ENCODE results near the gene MYL6.
A peak's percentile ranks its signal among the peaks of the same experiment; 100 is the strongest.

MYL6 gene

DNA sequence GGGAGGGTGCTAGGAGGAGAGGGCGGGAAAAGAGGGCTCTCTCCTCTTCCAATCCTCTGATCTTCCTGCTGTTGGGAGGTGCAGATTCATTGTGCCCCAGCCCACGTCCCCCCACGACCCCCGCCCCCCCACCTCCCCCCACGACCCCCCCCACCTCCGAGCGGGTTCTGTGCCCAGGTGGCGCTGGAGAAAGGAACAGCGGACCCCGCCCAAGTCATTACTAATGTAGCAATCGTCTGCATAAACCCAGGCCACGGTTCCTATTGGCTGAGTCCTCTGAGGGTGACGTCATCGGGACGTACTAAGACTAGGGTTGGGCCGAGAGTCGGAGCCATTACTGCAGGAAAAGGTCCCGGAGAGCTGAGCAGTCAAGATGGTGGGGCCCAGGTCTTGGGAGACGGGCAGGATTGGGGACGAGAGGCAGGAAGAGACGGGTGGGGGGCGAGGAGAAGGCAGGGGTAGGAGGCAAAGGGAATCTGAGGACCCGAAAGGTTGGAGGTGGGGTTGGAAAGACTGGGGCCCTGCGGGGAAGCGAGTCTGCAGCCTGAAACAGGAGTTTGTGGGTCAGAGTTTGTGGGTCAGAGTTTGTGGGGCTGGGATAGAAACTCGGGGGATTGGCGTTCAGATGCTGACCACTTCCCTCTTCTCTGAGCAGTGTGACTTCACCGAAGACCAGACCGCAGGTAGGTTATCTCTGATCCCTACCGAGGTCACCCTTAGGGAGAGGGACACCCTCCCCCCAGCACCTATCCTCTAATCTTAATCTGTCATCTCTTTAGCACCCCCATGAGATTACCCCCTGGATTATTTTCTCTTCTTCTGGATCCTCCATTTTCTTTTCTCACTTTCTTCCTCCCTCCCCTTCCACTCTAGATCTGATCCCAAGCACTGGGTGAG lies at the start of gene MYL6 (continued):
- TF ChIP-seq, protein P1, sequence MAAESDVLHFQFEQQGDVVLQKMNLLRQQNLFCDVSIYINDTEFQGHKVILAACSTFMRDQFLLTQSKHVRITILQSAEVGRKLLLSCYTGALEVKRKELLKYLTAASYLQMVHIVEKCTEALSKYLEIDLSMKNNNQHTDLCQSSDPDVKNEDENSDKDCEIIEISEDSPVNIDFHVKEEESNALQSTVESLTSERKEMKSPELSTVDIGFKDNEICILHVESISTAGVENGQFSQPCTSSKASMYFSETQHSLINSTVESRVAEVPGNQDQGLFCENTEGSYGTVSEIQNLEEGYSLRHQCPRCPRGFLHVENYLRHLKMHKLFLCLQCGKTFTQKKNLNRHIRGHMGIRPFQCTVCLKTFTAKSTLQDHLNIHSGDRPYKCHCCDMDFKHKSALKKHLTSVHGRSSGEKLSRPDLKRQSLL (tag by site-specific recombination; IDR thresholded peaks at IDR 0.05), result peak; percentile 47; the same call in 1 of the 2 replicates
- TF ChIP-seq ZNF302 (tag by site-specific recombination; IDR thresholded peaks at IDR 0.05; ENCODE audit: low read depth) (no peak), ZIC2 (tag by site-specific recombination; IDR thresholded peaks at IDR 0.05) (no peak), GLI4 (tag by site-specific recombination; IDR thresholded peaks at IDR 0.05) (peak; percentile 93; the same call in 1 of the 2 replicates), ZNF140 (tag by site-specific recombination; IDR thresholded peaks at IDR 0.05) (no peak), ZNF548 (tag by site-specific recombination; IDR thresholded peaks at IDR 0.05) (no peak), ZXDB (tag by site-specific recombination; IDR thresholded peaks at IDR 0.05) (peak; percentile 89), ZNF600 (tag by site-specific recombination; IDR thresholded peaks at IDR 0.05) (peak; percentile 78), ZNF248 (tag by site-specific recombination; IDR thresholded peaks at IDR 0.05) (no peak), ZNF341 (tag by site-specific recombination; IDR thresholded peaks at IDR 0.05; ENCODE audit: low read depth) (peak; percentile 86), ZNF830 (tag by site-specific recombination; IDR thresholded peaks at IDR 0.05; ENCODE audit: low read depth) (no peak), ZNF596 (tag by site-specific recombination; IDR thresholded peaks at IDR 0.05) (no peak), ZNF121 (tag by site-specific recombination; IDR thresholded peaks at IDR 0.05) (peak; percentile 66), ZNF146 (tag by site-specific recombination; IDR thresholded peaks at IDR 0.05) (no peak; the same call in none of the 2 replicates), TRIM28 (IDR thresholded peaks at IDR 0.05; ENCODE audit: borderline replicate concordance, low read length) (no peak), ZNF629 (tag by site-specific recombination; IDR thresholded peaks at IDR 0.05) (peak; percentile 96), ZNF776 (tag by site-specific recombination; IDR thresholded peaks at IDR 0.05; ENCODE audit: borderline replicate concordance) (no peak), SALL2 (tag by site-specific recombination; IDR thresholded peaks at IDR 0.05; ENCODE audit: borderline replicate concordance) (no peak; the same call in 1 of the 2 replicates), ZNF16 (tag by site-specific recombination; IDR thresholded peaks at IDR 0.05; ENCODE audit: low read depth) (no peak; the same call in 1 of the 2 replicates), ZNF707 (tag by site-specific recombination; IDR thresholded peaks at IDR 0.05) (no peak), ZNF114 (tag by site-specific recombination; IDR thresholded peaks at IDR 0.05) (no peak), ZNF404 (tag by site-specific recombination; IDR thresholded peaks at IDR 0.05) (no peak), ZNF76 (tag by site-specific recombination; IDR thresholded peaks at IDR 0.05; ENCODE audit: borderline replicate concordance, low read depth) (peak; percentile 83), ZNF658 (tag by site-specific recombination; IDR thresholded peaks at IDR 0.05) (no peak)
- TF ChIP-seq, protein P2, sequence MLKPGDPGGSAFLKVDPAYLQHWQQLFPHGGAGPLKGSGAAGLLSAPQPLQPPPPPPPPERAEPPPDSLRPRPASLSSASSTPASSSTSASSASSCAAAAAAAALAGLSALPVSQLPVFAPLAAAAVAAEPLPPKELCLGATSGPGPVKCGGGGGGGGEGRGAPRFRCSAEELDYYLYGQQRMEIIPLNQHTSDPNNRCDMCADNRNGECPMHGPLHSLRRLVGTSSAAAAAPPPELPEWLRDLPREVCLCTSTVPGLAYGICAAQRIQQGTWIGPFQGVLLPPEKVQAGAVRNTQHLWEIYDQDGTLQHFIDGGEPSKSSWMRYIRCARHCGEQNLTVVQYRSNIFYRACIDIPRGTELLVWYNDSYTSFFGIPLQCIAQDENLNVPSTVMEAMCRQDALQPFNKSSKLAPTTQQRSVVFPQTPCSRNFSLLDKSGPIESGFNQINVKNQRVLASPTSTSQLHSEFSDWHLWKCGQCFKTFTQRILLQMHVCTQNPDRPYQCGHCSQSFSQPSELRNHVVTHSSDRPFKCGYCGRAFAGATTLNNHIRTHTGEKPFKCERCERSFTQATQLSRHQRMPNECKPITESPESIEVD (tag by site-specific recombination; IDR thresholded peaks at IDR 0.05), result no peak; the same call in 1 of the 2 replicates
- TF ChIP-seq, protein P3, sequence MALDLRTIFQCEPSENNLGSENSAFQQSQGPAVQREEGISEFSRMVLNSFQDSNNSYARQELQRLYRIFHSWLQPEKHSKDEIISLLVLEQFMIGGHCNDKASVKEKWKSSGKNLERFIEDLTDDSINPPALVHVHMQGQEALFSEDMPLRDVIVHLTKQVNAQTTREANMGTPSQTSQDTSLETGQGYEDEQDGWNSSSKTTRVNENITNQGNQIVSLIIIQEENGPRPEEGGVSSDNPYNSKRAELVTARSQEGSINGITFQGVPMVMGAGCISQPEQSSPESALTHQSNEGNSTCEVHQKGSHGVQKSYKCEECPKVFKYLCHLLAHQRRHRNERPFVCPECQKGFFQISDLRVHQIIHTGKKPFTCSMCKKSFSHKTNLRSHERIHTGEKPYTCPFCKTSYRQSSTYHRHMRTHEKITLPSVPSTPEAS (tag by site-specific recombination; IDR thresholded peaks at IDR 0.05), result peak; percentile 44; the same call in 1 of the 2 replicates
- TF ChIP-seq, protein P4, sequence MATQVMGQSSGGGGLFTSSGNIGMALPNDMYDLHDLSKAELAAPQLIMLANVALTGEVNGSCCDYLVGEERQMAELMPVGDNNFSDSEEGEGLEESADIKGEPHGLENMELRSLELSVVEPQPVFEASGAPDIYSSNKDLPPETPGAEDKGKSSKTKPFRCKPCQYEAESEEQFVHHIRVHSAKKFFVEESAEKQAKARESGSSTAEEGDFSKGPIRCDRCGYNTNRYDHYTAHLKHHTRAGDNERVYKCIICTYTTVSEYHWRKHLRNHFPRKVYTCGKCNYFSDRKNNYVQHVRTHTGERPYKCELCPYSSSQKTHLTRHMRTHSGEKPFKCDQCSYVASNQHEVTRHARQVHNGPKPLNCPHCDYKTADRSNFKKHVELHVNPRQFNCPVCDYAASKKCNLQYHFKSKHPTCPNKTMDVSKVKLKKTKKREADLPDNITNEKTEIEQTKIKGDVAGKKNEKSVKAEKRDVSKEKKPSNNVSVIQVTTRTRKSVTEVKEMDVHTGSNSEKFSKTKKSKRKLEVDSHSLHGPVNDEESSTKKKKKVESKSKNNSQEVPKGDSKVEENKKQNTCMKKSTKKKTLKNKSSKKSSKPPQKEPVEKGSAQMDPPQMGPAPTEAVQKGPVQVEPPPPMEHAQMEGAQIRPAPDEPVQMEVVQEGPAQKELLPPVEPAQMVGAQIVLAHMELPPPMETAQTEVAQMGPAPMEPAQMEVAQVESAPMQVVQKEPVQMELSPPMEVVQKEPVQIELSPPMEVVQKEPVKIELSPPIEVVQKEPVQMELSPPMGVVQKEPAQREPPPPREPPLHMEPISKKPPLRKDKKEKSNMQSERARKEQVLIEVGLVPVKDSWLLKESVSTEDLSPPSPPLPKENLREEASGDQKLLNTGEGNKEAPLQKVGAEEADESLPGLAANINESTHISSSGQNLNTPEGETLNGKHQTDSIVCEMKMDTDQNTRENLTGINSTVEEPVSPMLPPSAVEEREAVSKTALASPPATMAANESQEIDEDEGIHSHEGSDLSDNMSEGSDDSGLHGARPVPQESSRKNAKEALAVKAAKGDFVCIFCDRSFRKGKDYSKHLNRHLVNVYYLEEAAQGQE (tag by site-specific recombination; IDR thresholded peaks at IDR 0.05), result peak; percentile 50; the same call in 1 of the 2 replicates
- TF ChIP-seq, protein P5, sequence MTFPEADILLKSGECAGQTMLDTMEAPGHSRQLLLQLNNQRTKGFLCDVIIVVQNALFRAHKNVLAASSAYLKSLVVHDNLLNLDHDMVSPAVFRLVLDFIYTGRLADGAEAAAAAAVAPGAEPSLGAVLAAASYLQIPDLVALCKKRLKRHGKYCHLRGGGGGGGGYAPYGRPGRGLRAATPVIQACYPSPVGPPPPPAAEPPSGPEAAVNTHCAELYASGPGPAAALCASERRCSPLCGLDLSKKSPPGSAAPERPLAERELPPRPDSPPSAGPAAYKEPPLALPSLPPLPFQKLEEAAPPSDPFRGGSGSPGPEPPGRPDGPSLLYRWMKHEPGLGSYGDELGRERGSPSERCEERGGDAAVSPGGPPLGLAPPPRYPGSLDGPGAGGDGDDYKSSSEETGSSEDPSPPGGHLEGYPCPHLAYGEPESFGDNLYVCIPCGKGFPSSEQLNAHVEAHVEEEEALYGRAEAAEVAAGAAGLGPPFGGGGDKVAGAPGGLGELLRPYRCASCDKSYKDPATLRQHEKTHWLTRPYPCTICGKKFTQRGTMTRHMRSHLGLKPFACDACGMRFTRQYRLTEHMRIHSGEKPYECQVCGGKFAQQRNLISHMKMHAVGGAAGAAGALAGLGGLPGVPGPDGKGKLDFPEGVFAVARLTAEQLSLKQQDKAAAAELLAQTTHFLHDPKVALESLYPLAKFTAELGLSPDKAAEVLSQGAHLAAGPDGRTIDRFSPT (tag by site-specific recombination; IDR thresholded peaks at IDR 0.05), result no peak
